A549 (cell line): Measurements from ENCODE around the gene MTHFD2L. TPM values are rescaled to one million over a fixed set of nuclear protein-coding genes. Genes with fewer than 3 reads are reported as not detected.

Source experiments
- ATAC-seq, 2 experiments: fragments of 200-7000 bp in 1 of 2; fragments of >200 bp in 1 of 2; cut with Nextera tagmentation in 1 of 2; cut with Tn5 transposase in 1 of 2; 3 replicates each; pipeline versions ENCODE4 v1.8.0 to v1.9.1; 2018 to 2020; ENCODE audit warnings: mild to moderate bottlenecking in 1 of 2, moderate library complexity in 1 of 2
- CTCF ChIA-PET: fragments of 300-600 bp; sonication (Branson Sonifier 250); formaldehyde crosslinking; extraction: SDS; loops from one replicate; lab custom pipeline; 2021; ENCODE audit warnings: antibody characterized with exemption, inconsistent platforms; lab: Yijun Ruan, JAX
- POLR2A ChIA-PET: fragments of 350-600 bp; formaldehyde crosslinking; extraction: SDS; loops from one replicate; lab custom pipeline; 2021; ENCODE audit warnings: antibody characterized with exemption, inconsistent platforms; lab: Yijun Ruan, JAX
- DNase-seq, 2 experiments: peaks; one replicate each; pipeline versions ENCODE4 v3.0.0 to v3.0.0-alpha.2; 2011 to 2016; ENCODE audit warnings: low read depth in 1 of 2, low spot score in 1 of 2
- FAIRE-seq: peaks from 2 replicates; lab custom pipeline; 2011; peaks lifted over from hg19 to GRCh38; lab: Jason Lieb, UNC
- H3K27ac ChIP-seq, 2 experiments: fragments of >200 bp; sonication (Bioruptor Twin); formaldehyde crosslinking; 3 replicates each; pipeline ENCODE4 v1.5.1; 2016 to 2017
- H3K4me1 ChIP-seq: fragments of >200 bp; sonication (Bioruptor Twin); formaldehyde crosslinking; 3 replicates; pipeline ENCODE4 v1.6.1; 2016
- H3K4me2 ChIP-seq: fragments of >200 bp; sonication (Bioruptor Twin); formaldehyde crosslinking; 3 replicates; pipeline ENCODE4 v1.6.1; 2016
- H3K4me3 ChIP-seq: fragments of >200 bp; sonication (Bioruptor Twin); formaldehyde crosslinking; 3 replicates; pipeline ENCODE4 v1.5.1; 2016
- H3K9me3 ChIP-seq: fragments of >200 bp; sonication (Bioruptor Twin); formaldehyde crosslinking; 3 replicates; pipeline ENCODE4 v1.6.1; 2016
- ATOH8 ChIP-seq: fragments of 250-450 bp; sonication (Bioruptor Pico); IDR thresholded peaks from 2 replicates; pipeline ENCODE4 v1.5.0; 2020; ENCODE audit warnings: low read depth, mild to moderate bottlenecking, moderate library complexity
- ELK1 ChIP-seq: fragments of 150-350 bp; IDR thresholded peaks from 2 replicates; pipeline ENCODE4 v1.6.1; 2014; ENCODE audit warnings: low read depth, mild to moderate bottlenecking, low read length
- ESRRA ChIP-seq: fragments of 150-350 bp; IDR thresholded peaks from 2 replicates; pipeline ENCODE4 v1.6.1; 2014; ENCODE audit warnings: mild to moderate bottlenecking, low read length, borderline replicate concordance
- FOSB ChIP-seq: fragments of 250-450 bp; sonication (Bioruptor Pico); IDR thresholded peaks from 2 replicates; pipeline ENCODE4 v1.5.0; 2020; ENCODE audit warnings: mild to moderate bottlenecking, moderate library complexity
- GATA3 ChIP-seq: IDR thresholded peaks from 2 replicates; pipeline ENCODE4 v1.6.1; 2012; ENCODE audit warnings: borderline replicate concordance
- HDAC2 ChIP-seq: fragments of 200-600 bp; sonication (generic); IDR thresholded peaks from 2 replicates; pipeline ENCODE4 v1.6.1; 2016
- HES2 ChIP-seq: fragments of >200 bp; sonication (Bioruptor Twin); formaldehyde crosslinking; IDR thresholded peaks from 2 replicates; pipeline ENCODE4 v1.6.1; 2016
- HEYL ChIP-seq: fragments of 250-450 bp; sonication (Bioruptor Pico); IDR thresholded peaks from 2 replicates; pipeline ENCODE4 v1.8.0; 2021; ENCODE audit warnings: mild to moderate bottlenecking, moderate library complexity
- HOXB5 ChIP-seq: fragments of 250-450 bp; sonication (Bioruptor Pico); IDR thresholded peaks from 2 replicates; pipeline ENCODE4 v1.5.0; 2020; ENCODE audit warnings: mild to moderate bottlenecking, moderate library complexity
- JUN ChIP-seq, 2 experiments: fragments of >200 bp; sonication (Bioruptor Twin); formaldehyde crosslinking; IDR thresholded peaks; 2 replicates in 1 of 2; 3 replicates in 1 of 2; pipeline ENCODE4 v1.6.1; 2016 to 2017
- JUNB ChIP-seq: fragments of >200 bp; sonication (Bioruptor Twin); formaldehyde crosslinking; IDR thresholded peaks from 2 replicates; pipeline ENCODE4 v1.6.1; 2016
- KDM5A ChIP-seq: fragments of 200-600 bp; sonication (generic); IDR thresholded peaks from 2 replicates; pipeline ENCODE4 v1.6.1; 2016; ENCODE audit warnings: antibody characterized with exemption, mild to moderate bottlenecking
- MAFK ChIP-seq: fragments of 450-650 bp; IDR thresholded peaks from 2 replicates; pipeline ENCODE4 v1.6.1; 2014; ENCODE audit not compliant: partially characterized antibody
- MAZ ChIP-seq: fragments of 150-350 bp; IDR thresholded peaks from 2 replicates; pipeline ENCODE4 v1.6.1; 2014; ENCODE audit warnings: antibody characterized with exemption, low read depth, low read length, borderline replicate concordance
- NFE2L2 ChIP-seq: fragments of 150-350 bp; conservative IDR thresholded peaks from 2 replicates; pipeline ENCODE4 v1.6.1; 2014; ENCODE audit warnings: low read length
- NPAS2 ChIP-seq: fragments of 250-450 bp; sonication (Bioruptor Pico); IDR thresholded peaks from 2 replicates; pipeline ENCODE4 v1.8.0; 2022; ENCODE audit warnings: mild to moderate bottlenecking, moderate library complexity, borderline replicate concordance
- PBX3 ChIP-seq: IDR thresholded peaks from 2 replicates; pipeline ENCODE4 v1.6.1; 2012
- POLR2A ChIP-seq: IDR thresholded peaks from 2 replicates; pipeline ENCODE4 v1.6.1; 2012; ENCODE audit warnings: mild to moderate bottlenecking, low read length
- RARB ChIP-seq: fragments of 250-450 bp; sonication (Bioruptor Pico); IDR thresholded peaks from 2 replicates; pipeline ENCODE4 v1.8.0; 2021; ENCODE audit warnings: mild to moderate bottlenecking, moderate library complexity
- RNF2 ChIP-seq: fragments of 200-600 bp; sonication (generic); IDR thresholded peaks from 2 replicates; pipeline ENCODE4 v1.6.1; 2016; ENCODE audit warnings: low read depth, mild to moderate bottlenecking, antibody characterized with exemption, moderate library complexity, borderline replicate concordance
- TFCP2L1 ChIP-seq: fragments of 250-450 bp; sonication (Bioruptor Pico); IDR thresholded peaks from 2 replicates; pipeline ENCODE4 v1.5.0; 2021; ENCODE audit warnings: mild to moderate bottlenecking
- polyA plus RNA-seq, 4 experiments: library from polyadenylated mRNA; depleted of rRNA in 3 of 4; stranded (reverse); fragments of >200 nt; fragmentation: RNase III in 1 of 4; extraction: RNeasy Plus Mini Kit Qiagen cat#74134 plus additional on column Dnase treatment in 1 of 4; gene quantifications; 2 replicates in 3 of 4; 3 replicates in 1 of 4; pipeline ENCODE4 v1.2.3, GENCODE V29; 2011 to 2017
- TF ChIP-seq, protein P1 (sequence below): fragments of >200 bp; sonication (Bioruptor Twin); formaldehyde crosslinking; IDR thresholded peaks from 3 replicates; pipeline ENCODE4 v1.6.1; 2016
- TF ChIP-seq, protein P2 (sequence below): fragments of >200 bp; sonication (Bioruptor Twin); formaldehyde crosslinking; IDR thresholded peaks from 3 replicates; pipeline ENCODE4 v1.5.1; 2016

The MTHFD2L gene
- polyA plus RNA-seq, 2 of the 4 experiments (the other 2 are of a cell fraction): 8.5 to 19.3 TPM

- TF ChIP-seq, protein P1, sequence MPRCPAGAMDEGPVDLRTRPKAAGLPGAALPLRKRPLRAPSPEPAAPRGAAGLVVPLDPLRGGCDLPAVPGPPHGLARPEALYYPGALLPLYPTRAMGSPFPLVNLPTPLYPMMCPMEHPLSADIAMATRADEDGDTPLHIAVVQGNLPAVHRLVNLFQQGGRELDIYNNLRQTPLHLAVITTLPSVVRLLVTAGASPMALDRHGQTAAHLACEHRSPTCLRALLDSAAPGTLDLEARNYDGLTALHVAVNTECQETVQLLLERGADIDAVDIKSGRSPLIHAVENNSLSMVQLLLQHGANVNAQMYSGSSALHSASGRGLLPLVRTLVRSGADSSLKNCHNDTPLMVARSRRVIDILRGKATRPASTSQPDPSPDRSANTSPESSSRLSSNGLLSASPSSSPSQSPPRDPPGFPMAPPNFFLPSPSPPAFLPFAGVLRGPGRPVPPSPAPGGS: no peak
- TF ChIP-seq POLR2A: no peak
- TF ChIP-seq NPAS2 (CRISPR knock-in tag): no peak
- no peak for TF ChIP-seq ESRRA
- TF ChIP-seq, protein P2, sequence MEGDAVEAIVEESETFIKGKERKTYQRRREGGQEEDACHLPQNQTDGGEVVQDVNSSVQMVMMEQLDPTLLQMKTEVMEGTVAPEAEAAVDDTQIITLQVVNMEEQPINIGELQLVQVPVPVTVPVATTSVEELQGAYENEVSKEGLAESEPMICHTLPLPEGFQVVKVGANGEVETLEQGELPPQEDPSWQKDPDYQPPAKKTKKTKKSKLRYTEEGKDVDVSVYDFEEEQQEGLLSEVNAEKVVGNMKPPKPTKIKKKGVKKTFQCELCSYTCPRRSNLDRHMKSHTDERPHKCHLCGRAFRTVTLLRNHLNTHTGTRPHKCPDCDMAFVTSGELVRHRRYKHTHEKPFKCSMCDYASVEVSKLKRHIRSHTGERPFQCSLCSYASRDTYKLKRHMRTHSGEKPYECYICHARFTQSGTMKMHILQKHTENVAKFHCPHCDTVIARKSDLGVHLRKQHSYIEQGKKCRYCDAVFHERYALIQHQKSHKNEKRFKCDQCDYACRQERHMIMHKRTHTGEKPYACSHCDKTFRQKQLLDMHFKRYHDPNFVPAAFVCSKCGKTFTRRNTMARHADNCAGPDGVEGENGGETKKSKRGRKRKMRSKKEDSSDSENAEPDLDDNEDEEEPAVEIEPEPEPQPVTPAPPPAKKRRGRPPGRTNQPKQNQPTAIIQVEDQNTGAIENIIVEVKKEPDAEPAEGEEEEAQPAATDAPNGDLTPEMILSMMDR: no peak
- Histone ChIP-seq H3K9me3 (no peaks in the 10 kb centered on the region), H3K27ac (no peak overlapping the region), H3K4me2 (no peak overlapping the region), H3K4me1 (no peaks in the 10 kb centered on the region; the same call in 2 of the 3 replicates), H3K4me3 (no peak overlapping the region)
- FAIRE-seq (no peak), DNase-seq (no peak), ATAC-seq (no peak)
- ChIA-PET CTCF (no interaction called here), POLR2A (no interaction called here)
Observed at GRCh38 chr4:74262522-74262921, 104.6 kb downstream of the MTHFD2L start.

DNA sequence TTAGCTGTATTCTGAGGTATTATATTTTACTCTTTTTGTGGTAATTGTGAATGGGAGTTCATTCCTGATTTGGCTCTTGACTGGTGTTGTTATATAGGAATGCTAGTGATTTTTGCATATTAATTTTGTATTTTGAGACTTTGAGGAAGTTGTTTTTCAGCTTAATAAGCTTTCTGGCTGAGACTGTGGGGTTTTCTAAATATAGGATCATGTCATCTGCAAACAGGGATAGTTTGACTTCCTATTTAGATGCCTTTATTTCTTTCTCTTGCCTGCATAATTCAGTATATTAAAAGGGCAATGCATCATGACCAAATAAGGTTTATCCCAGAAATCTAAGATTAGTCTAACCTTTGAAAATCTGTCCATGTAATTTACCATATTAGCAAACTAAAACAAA lies 105.6 kb downstream of the MTHFD2L start:
- H3K27ac ChIP-seq: no peak overlapping the region
- H3K9me3 ChIP-seq: no peaks in the 10 kb centered on the region
- TF ChIP-seq PBX3: no peak
- no peak for TF ChIP-seq RNF2
- TF ChIP-seq HOXB5 (CRISPR knock-in tag): no peak
- TF ChIP-seq ELK1: no peak
- no peak for TF ChIP-seq HES2
- TF ChIP-seq GATA3: no peak
- no peak for TF ChIP-seq JUNB
- TF ChIP-seq MAZ: no peak
- TF ChIP-seq JUN (IDR thresholded peaks at IDR 0.05): no peak
- TF ChIP-seq KDM5A: no peak
- no peak for TF ChIP-seq MAFK
- no peak for TF ChIP-seq HEYL (CRISPR knock-in tag)
- no peak for TF ChIP-seq POLR2A
- TF ChIP-seq HDAC2: no peak
- TF ChIP-seq, protein P1: no peak
- TF ChIP-seq RARB (CRISPR knock-in tag): no peak
- TF ChIP-seq TFCP2L1 (CRISPR knock-in tag): no peak
- no peak for TF ChIP-seq NFE2L2
- TF ChIP-seq FOSB (CRISPR knock-in tag): no peak
- no peak for TF ChIP-seq ATOH8 (CRISPR knock-in tag)
- CTCF ChIA-PET: no interaction called here
- no peak overlapping the region for H3K4me2 ChIP-seq
- peaks cover 2% of the 10 kb centered on the region; the same call in 1 of the 3 replicates for H3K4me1 ChIP-seq
- no peak overlapping the region for H3K4me3 ChIP-seq
- POLR2A ChIA-PET: no interaction called here
- ATAC-seq: no peak
- FAIRE-seq: no peak
- DNase-seq: no peak
